IMR-90 (cell line): ENCODE data around the gene PHB1.

Source experiments
- BHLHE40 ChIP-seq: fragments of 150-350 bp; IDR thresholded peaks from 2 replicates; pipeline ENCODE4 v1.6.1; 2016; ENCODE audit warnings: mild to moderate bottlenecking, low read depth, low read length
- MXI1 ChIP-seq: IDR thresholded peaks from 2 replicates; pipeline ENCODE4 v1.6.1; 2012; ENCODE audit warnings: low read depth, mild to moderate bottlenecking, low read length, moderate library complexity, borderline replicate concordance
- NFE2L2 ChIP-seq: fragments of 150-350 bp; IDR thresholded peaks from 2 replicates; pipeline ENCODE4 v1.6.1; 2016; ENCODE audit warnings: low read depth, mild to moderate bottlenecking, low read length
- POLR2A ChIP-seq: IDR thresholded peaks from 2 replicates; pipeline ENCODE4 v1.6.1; 2012; ENCODE audit warnings: mild to moderate bottlenecking, low read depth, low read length
- RAD21 ChIP-seq: IDR thresholded peaks from 2 replicates; pipeline ENCODE4 v1.6.1; 2012; ENCODE audit warnings: low read length, improper control_type of control experiment
- RCOR1 ChIP-seq: IDR thresholded peaks from 2 replicates; pipeline ENCODE4 v1.6.1; 2012; ENCODE audit warnings: mild to moderate bottlenecking, low read length, improper control_type of control experiment; ENCODE audit not compliant: insufficient replicate concordance
- RFX5 ChIP-seq: IDR thresholded peaks from 2 replicates; pipeline ENCODE4 v1.8.0; 2012; ENCODE audit warnings: low read depth, mild to moderate bottlenecking, low read length, moderate library complexity
- TF ChIP-seq, protein P1 (sequence below): conservative IDR thresholded peaks from 2 replicates; pipeline ENCODE4 v1.5.1; 2012; ENCODE audit warnings: mild to moderate bottlenecking, low read depth, low read length, improper control_type of control experiment
- TF ChIP-seq, protein P2 (sequence below): fragments of 150-350 bp; IDR thresholded peaks from 2 replicates; pipeline ENCODE4 v1.6.1; 2017; ENCODE audit warnings: mild to moderate bottlenecking, antibody characterized with exemption, low read length, low read depth
- TF ChIP-seq, protein P3 (sequence below): fragments of 150-350 bp; IDR thresholded peaks from 2 replicates; pipeline ENCODE4 v1.6.1; 2016; ENCODE audit warnings: low read depth, mild to moderate bottlenecking, low read length, moderate library complexity, borderline replicate concordance

DNA sequence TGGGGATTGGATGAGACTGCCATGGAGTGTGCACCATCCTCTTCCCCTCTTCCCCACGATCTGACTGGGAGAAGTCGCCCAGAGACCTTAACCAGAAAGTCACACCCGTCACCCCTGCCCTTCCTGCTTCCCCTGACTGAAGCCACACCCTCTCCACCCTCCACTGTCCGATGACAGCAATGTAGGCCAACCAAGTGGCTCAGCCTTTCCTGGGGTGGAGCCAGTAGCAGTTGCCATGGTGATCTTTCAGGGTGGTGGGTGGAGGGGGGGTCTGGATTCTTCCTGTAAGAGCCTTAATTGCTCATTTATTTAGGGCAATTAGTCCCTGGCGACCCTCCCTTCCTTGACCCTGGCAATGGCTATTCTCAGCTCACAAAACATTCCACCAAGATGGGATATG is 37.5 kb upstream of the PHB1 start:
- TF ChIP-seq, protein P1, sequence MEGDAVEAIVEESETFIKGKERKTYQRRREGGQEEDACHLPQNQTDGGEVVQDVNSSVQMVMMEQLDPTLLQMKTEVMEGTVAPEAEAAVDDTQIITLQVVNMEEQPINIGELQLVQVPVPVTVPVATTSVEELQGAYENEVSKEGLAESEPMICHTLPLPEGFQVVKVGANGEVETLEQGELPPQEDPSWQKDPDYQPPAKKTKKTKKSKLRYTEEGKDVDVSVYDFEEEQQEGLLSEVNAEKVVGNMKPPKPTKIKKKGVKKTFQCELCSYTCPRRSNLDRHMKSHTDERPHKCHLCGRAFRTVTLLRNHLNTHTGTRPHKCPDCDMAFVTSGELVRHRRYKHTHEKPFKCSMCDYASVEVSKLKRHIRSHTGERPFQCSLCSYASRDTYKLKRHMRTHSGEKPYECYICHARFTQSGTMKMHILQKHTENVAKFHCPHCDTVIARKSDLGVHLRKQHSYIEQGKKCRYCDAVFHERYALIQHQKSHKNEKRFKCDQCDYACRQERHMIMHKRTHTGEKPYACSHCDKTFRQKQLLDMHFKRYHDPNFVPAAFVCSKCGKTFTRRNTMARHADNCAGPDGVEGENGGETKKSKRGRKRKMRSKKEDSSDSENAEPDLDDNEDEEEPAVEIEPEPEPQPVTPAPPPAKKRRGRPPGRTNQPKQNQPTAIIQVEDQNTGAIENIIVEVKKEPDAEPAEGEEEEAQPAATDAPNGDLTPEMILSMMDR: no peak
- TF ChIP-seq RAD21 (no peak), RFX5 (no peak), POLR2A (no peak), RCOR1 (no peak), MXI1 (no peak), NFE2L2 (no peak), BHLHE40 (no peak)
- TF ChIP-seq, protein P2, sequence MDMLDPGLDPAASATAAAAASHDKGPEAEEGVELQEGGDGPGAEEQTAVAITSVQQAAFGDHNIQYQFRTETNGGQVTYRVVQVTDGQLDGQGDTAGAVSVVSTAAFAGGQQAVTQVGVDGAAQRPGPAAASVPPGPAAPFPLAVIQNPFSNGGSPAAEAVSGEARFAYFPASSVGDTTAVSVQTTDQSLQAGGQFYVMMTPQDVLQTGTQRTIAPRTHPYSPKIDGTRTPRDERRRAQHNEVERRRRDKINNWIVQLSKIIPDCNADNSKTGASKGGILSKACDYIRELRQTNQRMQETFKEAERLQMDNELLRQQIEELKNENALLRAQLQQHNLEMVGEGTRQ: no peak
- TF ChIP-seq, protein P3, sequence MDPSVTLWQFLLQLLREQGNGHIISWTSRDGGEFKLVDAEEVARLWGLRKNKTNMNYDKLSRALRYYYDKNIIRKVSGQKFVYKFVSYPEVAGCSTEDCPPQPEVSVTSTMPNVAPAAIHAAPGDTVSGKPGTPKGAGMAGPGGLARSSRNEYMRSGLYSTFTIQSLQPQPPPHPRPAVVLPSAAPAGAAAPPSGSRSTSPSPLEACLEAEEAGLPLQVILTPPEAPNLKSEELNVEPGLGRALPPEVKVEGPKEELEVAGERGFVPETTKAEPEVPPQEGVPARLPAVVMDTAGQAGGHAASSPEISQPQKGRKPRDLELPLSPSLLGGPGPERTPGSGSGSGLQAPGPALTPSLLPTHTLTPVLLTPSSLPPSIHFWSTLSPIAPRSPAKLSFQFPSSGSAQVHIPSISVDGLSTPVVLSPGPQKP: no peak
